ENCODE data around the gene YAP1.

The YAP1 gene

GRCh38 chr11:102064316-102064715 is 45.9 kb upstream of the YAP1 start:
- Histone ChIP-seq H3K27me3 (replicated peaks; ENCODE audit: insufficient read depth, low read length) (no peaks in the 10 kb centered on the region), H3K79me2 (ENCODE audit: low read length) (no peaks in the 10 kb centered on the region), H3K4me3 (ENCODE audit: low read length) (no peak overlapping the region), H2AFZ (ENCODE audit: low read length) (no peak overlapping the region), H3K36me3 (replicated peaks; ENCODE audit: insufficient read depth, low read length) (no peaks in the 10 kb centered on the region), H3K9me3 (replicated peaks; ENCODE audit: insufficient read depth, low read length) (no peaks in the 10 kb centered on the region), H3F3A (ENCODE audit: insufficient read depth, low read length) (no peaks in the 10 kb centered on the region), H3K9me2 (replicated peaks; ENCODE audit: insufficient read depth, low read length) (no peaks in the 10 kb centered on the region), H3K4me2 (ENCODE audit: low read depth, low read length) (no peak overlapping the region), H3K9ac (ENCODE audit: low read length) (no peak overlapping the region), H3K4me1 (ENCODE audit: low read length) (no peaks in the 10 kb centered on the region), H3K27ac (ENCODE audit: low read length) (no peak overlapping the region), H4K20me1 (ENCODE audit: insufficient read depth, low read length) (no peaks in the 10 kb centered on the region)
- DNase-seq, result no peak
- TF ChIP-seq, protein P1, sequence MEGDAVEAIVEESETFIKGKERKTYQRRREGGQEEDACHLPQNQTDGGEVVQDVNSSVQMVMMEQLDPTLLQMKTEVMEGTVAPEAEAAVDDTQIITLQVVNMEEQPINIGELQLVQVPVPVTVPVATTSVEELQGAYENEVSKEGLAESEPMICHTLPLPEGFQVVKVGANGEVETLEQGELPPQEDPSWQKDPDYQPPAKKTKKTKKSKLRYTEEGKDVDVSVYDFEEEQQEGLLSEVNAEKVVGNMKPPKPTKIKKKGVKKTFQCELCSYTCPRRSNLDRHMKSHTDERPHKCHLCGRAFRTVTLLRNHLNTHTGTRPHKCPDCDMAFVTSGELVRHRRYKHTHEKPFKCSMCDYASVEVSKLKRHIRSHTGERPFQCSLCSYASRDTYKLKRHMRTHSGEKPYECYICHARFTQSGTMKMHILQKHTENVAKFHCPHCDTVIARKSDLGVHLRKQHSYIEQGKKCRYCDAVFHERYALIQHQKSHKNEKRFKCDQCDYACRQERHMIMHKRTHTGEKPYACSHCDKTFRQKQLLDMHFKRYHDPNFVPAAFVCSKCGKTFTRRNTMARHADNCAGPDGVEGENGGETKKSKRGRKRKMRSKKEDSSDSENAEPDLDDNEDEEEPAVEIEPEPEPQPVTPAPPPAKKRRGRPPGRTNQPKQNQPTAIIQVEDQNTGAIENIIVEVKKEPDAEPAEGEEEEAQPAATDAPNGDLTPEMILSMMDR (IDR thresholded peaks at IDR 0.05; ENCODE audit: low read length), result no peak
- no peak for TF ChIP-seq EZH2phosphoT487 (IDR thresholded peaks at IDR 0.05; ENCODE audit: low read length)

DNA sequence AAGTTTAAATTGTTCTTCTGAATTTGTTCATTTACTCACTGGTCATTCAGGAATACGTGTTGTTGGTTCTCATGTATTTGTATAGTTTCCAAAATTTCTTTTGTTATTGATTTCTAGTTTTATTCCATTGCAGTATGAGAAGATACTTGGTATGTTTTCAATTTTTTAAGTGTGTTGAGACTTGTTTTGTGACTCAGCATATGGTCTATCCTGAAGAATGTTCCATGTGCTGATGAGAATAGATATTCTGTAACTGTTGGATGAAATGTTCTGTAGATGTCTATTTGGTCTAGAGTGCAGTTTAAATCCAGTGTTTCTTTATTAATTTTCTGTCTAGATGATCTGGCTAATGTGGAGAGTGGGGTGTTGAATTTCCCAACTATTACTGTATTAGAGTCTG is 39.5 kb upstream of the YAP1 start:
- no peaks in the 10 kb centered on the region for H3K36me3 ChIP-seq (replicated peaks; ENCODE audit: insufficient read depth, low read length)
- H3K4me3 ChIP-seq (ENCODE audit: low read length), result no peak overlapping the region
- H3K27me3 ChIP-seq (replicated peaks; ENCODE audit: insufficient read depth, low read length), result no peaks in the 10 kb centered on the region
- H2AFZ ChIP-seq (ENCODE audit: low read length), result no peak overlapping the region
- no peaks in the 10 kb centered on the region for H3K9me2 ChIP-seq (replicated peaks; ENCODE audit: insufficient read depth, low read length)
- H4K20me1 ChIP-seq (ENCODE audit: insufficient read depth, low read length), result no peaks in the 10 kb centered on the region
- DNase-seq, result no peak
- H3K9me3 ChIP-seq (replicated peaks; ENCODE audit: insufficient read depth, low read length), result no peaks in the 10 kb centered on the region
- no peak overlapping the region for H3K4me2 ChIP-seq (ENCODE audit: low read depth, low read length)
- no peaks in the 10 kb centered on the region for H3K4me1 ChIP-seq (ENCODE audit: low read length)
- H3F3A ChIP-seq (ENCODE audit: insufficient read depth, low read length), result no peaks in the 10 kb centered on the region
- TF ChIP-seq EZH2phosphoT487 (IDR thresholded peaks at IDR 0.05; ENCODE audit: low read length) (no peak), EZH2 (optimal IDR thresholded peaks at IDR 0.05; ENCODE audit: low read depth, low read length) (no peak)
- TF ChIP-seq, protein P1 (IDR thresholded peaks at IDR 0.05; ENCODE audit: low read length), result no peak
- H3K9ac ChIP-seq (ENCODE audit: low read length), result no peak overlapping the region
- no peaks in the 10 kb centered on the region for H3K79me2 ChIP-seq (ENCODE audit: low read length)
- no peak overlapping the region for H3K27ac ChIP-seq (ENCODE audit: low read length)

GRCh38 chr11:102071497-102072472 is 38.5 kb upstream of the YAP1 start:
- TF ChIP-seq EZH2 (optimal IDR thresholded peaks at IDR 0.05; ENCODE audit: low read depth, low read length) (no peak), EZH2phosphoT487 (IDR thresholded peaks at IDR 0.05; ENCODE audit: low read length) (no peak)
- TF ChIP-seq, protein P1 (IDR thresholded peaks at IDR 0.05; ENCODE audit: low read length), result no peak
- Histone ChIP-seq H3K9me2 (replicated peaks; ENCODE audit: insufficient read depth, low read length) (no peaks in the 10 kb centered on the region), H3K27ac (ENCODE audit: low read length) (no peak overlapping the region)

More at GRCh38 chr11:102071497-102072472, 38.5 kb upstream of the YAP1 start:
- Histone ChIP-seq H3K9me3 (replicated peaks; ENCODE audit: insufficient read depth, low read length) (no peaks in the 10 kb centered on the region), H3K27me3 (replicated peaks; ENCODE audit: insufficient read depth, low read length) (no peaks in the 10 kb centered on the region), H3K4me1 (ENCODE audit: low read length) (no peaks in the 10 kb centered on the region), H2AFZ (ENCODE audit: low read length) (no peak overlapping the region), H3K4me3 (ENCODE audit: low read length) (no peak overlapping the region), H3K36me3 (replicated peaks; ENCODE audit: insufficient read depth, low read length) (no peaks in the 10 kb centered on the region), H3F3A (ENCODE audit: insufficient read depth, low read length) (no peaks in the 10 kb centered on the region), H3K9ac (ENCODE audit: low read length) (no peak overlapping the region), H3K4me2 (ENCODE audit: low read depth, low read length) (no peak overlapping the region), H3K79me2 (ENCODE audit: low read length) (no peaks in the 10 kb centered on the region), H4K20me1 (ENCODE audit: insufficient read depth, low read length) (no peaks in the 10 kb centered on the region)
- DNase-seq, result no peak

Data from MM.1S (cell line).